Measurements from ENCODE around the gene THSD7A. TPM values are rescaled to one million over a fixed set of nuclear protein-coding genes. Genes with fewer than 3 reads are reported as not detected.

THSD7A gene
- total RNA-seq, 1 donor, result 0.43 TPM

GRCh38 chr7:11516328-11516727 is 315.7 kb downstream of the THSD7A start:
- no peak overlapping the region for H3K4me3 ChIP-seq (ENCODE audit: low read depth, low read length)
- no peak for TF ChIP-seq CTCF (IDR thresholded peaks at IDR 0.05; ENCODE audit: insufficient read depth, low read depth, low read length)

GRCh38 chr7:11513460-11513859 is 318.5 kb downstream of the THSD7A start:
- H3K4me3 ChIP-seq (ENCODE audit: low read depth, low read length), result no peak overlapping the region
- no peak for DNase-seq (ENCODE audit: low read depth)
- no peak for TF ChIP-seq CTCF (IDR thresholded peaks at IDR 0.05; ENCODE audit: insufficient read depth, low read depth, low read length)

More at GRCh38 chr7:11516328-11516727, 315.7 kb downstream of the THSD7A start:
- DNase-seq (ENCODE audit: low read depth), result no peak

- TF ChIP-seq CTCF (IDR thresholded peaks at IDR 0.05; ENCODE audit: insufficient read depth, low read depth, low read length), result no peak
- DNase-seq (ENCODE audit: low read depth), result no peak
- no peak overlapping the region for H3K4me3 ChIP-seq (ENCODE audit: low read depth, low read length)
Observed at GRCh38 chr7:11507929-11508328, 324.1 kb downstream of the THSD7A start.

- no peak for DNase-seq (ENCODE audit: low read depth)
- TF ChIP-seq CTCF (IDR thresholded peaks at IDR 0.05; ENCODE audit: insufficient read depth, low read depth, low read length), result no peak
- no peak overlapping the region for H3K4me3 ChIP-seq (ENCODE audit: low read depth, low read length)
Observed at GRCh38 chr7:11506417-11506816, 325.6 kb downstream of the THSD7A start.

- H3K4me3 ChIP-seq (ENCODE audit: low read depth, low read length), result no peak overlapping the region
- no peak for TF ChIP-seq CTCF (IDR thresholded peaks at IDR 0.05; ENCODE audit: insufficient read depth, low read depth, low read length)
- no peak for DNase-seq (ENCODE audit: low read depth)
Observed at GRCh38 chr7:11505471-11505985, 326.5 kb downstream of the THSD7A start.

GRCh38 chr7:11492307-11492706 is 339.7 kb downstream of the THSD7A start:
- peak; percentile 30 for DNase-seq (ENCODE audit: low read depth)
- H3K4me3 ChIP-seq (ENCODE audit: low read depth, low read length), result no peak overlapping the region
- no peak for TF ChIP-seq CTCF (IDR thresholded peaks at IDR 0.05; ENCODE audit: insufficient read depth, low read depth, low read length)

GRCh38 chr7:11491811-11492210 is 340.2 kb downstream of the THSD7A start:
- TF ChIP-seq CTCF (IDR thresholded peaks at IDR 0.05; ENCODE audit: insufficient read depth, low read depth, low read length), result no peak
- DNase-seq (ENCODE audit: low read depth), result no peak
- H3K4me3 ChIP-seq (ENCODE audit: low read depth, low read length), result no peak overlapping the region

All from fibroblast of villous mesenchyme (primary cell).